ENCODE measurements around the gene ZNF580.

Gene ZNF580

DNA sequence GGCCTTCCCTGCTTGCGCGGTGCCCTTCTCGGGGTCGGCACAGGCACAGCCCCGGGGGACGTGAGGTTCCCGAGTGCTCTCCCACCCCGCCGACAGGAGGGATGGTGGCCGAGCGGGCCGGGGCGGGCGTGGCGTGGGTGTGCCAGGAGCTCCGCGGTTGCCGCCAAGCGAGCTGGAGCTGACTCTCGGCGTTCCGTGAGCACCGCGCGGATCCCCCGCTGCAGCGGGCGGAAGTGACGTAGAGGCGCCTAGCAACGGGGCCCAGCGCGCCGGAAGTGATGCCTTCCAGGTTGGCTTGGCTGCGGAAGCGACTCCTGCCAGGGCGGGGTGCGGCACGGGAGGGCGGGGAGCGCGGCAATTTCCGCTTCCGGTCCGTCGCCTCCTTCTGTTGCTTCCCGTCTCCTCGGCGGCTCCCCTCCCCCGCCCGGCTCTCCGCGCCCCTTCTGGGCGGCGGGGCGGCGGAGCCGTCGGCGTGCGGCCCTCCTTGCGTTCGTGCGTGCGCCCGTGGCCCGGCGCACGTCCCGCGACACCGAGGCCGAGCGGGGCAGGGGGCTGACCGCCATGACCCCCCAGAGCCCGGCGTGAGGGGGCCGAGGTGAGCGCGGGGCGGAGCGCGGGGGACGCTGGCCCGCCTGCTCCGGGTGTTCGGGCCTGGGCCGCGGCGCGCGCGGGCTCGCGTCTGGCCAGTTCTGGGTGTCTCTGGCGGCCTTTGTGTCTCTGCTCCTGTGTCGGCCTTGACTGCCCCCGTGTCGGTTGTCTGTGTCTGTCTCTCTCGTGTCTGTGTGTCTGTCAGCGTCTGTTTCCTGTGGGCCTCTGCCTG lies 34.2 kb downstream of the ZNF580 start, which contains the start of gene EPN1 (continued):
- TF ChIP-seq ZNF354C (tag by site-specific recombination; IDR thresholded peaks at IDR 0.05; ENCODE audit: borderline replicate concordance, low read depth), result no peak
- TF ChIP-seq ZNF521 (tag by site-specific recombination; IDR thresholded peaks at IDR 0.05), result no peak
- TF ChIP-seq KLF7 (tag by site-specific recombination; IDR thresholded peaks at IDR 0.05; ENCODE audit: borderline replicate concordance), result peak; percentile 62; the same call in 1 of the 2 replicates
- TF ChIP-seq ZNF664 (tag by site-specific recombination; IDR thresholded peaks at IDR 0.05), result no peak
- no peak for TF ChIP-seq RBAK (tag by site-specific recombination; IDR thresholded peaks at IDR 0.05)
- peak; percentile 42; the same call in 1 of the 2 replicates for TF ChIP-seq ZNF24 (tag by site-specific recombination; IDR thresholded peaks at IDR 0.05)
- TF ChIP-seq ZNF624 (tag by site-specific recombination; IDR thresholded peaks at IDR 0.05), result no peak
- peak; percentile 39 for TF ChIP-seq ZIC2 (tag by site-specific recombination; IDR thresholded peaks at IDR 0.05)
- no peak for TF ChIP-seq ZNF404 (tag by site-specific recombination; IDR thresholded peaks at IDR 0.05)
- TF ChIP-seq ZSCAN30 (tag by site-specific recombination; IDR thresholded peaks at IDR 0.05), result peak; percentile 42; the same call in 1 of the 2 replicates
- 0 out of 2 replicates have a peak, but pooled peaks have one; percentile 29 for TF ChIP-seq ZNF777 (tag by site-specific recombination; IDR thresholded peaks at IDR 0.05; ENCODE audit: borderline replicate concordance)
- no peak for TF ChIP-seq ZBTB7A (tag by site-specific recombination; IDR thresholded peaks at IDR 0.05; ENCODE audit: low read depth)
- TF ChIP-seq KLF1 (tag by site-specific recombination; IDR thresholded peaks at IDR 0.05), result peak; percentile 89; the same call in 1 of the 2 replicates
- TF ChIP-seq, protein P1, sequence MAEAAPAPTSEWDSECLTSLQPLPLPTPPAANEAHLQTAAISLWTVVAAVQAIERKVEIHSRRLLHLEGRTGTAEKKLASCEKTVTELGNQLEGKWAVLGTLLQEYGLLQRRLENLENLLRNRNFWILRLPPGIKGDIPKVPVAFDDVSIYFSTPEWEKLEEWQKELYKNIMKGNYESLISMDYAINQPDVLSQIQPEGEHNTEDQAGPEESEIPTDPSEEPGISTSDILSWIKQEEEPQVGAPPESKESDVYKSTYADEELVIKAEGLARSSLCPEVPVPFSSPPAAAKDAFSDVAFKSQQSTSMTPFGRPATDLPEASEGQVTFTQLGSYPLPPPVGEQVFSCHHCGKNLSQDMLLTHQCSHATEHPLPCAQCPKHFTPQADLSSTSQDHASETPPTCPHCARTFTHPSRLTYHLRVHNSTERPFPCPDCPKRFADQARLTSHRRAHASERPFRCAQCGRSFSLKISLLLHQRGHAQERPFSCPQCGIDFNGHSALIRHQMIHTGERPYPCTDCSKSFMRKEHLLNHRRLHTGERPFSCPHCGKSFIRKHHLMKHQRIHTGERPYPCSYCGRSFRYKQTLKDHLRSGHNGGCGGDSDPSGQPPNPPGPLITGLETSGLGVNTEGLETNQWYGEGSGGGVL (tag by site-specific recombination; IDR thresholded peaks at IDR 0.05), result 0 out of 2 replicates have a peak, but pooled peaks have one; percentile 18
- no peak for TF ChIP-seq ZNF239 (tag by site-specific recombination; IDR thresholded peaks at IDR 0.05)
- no peak for TF ChIP-seq BCL11A (tag by site-specific recombination; IDR thresholded peaks at IDR 0.05; ENCODE audit: low read depth)
- TF ChIP-seq ZNF16 (tag by site-specific recombination; IDR thresholded peaks at IDR 0.05; ENCODE audit: low read depth), result no peak
- peak; percentile 91 for TF ChIP-seq ZNF518A (tag by site-specific recombination; conservative IDR thresholded peaks at IDR 0.05; ENCODE audit: low read depth)
- peak; percentile 85 for TF ChIP-seq KLF16 (tag by site-specific recombination; IDR thresholded peaks at IDR 0.05)
- no peak for TF ChIP-seq ZNF292 (tag by site-specific recombination; IDR thresholded peaks at IDR 0.05; ENCODE audit: borderline replicate concordance, low read depth)
- TF ChIP-seq, protein P2, sequence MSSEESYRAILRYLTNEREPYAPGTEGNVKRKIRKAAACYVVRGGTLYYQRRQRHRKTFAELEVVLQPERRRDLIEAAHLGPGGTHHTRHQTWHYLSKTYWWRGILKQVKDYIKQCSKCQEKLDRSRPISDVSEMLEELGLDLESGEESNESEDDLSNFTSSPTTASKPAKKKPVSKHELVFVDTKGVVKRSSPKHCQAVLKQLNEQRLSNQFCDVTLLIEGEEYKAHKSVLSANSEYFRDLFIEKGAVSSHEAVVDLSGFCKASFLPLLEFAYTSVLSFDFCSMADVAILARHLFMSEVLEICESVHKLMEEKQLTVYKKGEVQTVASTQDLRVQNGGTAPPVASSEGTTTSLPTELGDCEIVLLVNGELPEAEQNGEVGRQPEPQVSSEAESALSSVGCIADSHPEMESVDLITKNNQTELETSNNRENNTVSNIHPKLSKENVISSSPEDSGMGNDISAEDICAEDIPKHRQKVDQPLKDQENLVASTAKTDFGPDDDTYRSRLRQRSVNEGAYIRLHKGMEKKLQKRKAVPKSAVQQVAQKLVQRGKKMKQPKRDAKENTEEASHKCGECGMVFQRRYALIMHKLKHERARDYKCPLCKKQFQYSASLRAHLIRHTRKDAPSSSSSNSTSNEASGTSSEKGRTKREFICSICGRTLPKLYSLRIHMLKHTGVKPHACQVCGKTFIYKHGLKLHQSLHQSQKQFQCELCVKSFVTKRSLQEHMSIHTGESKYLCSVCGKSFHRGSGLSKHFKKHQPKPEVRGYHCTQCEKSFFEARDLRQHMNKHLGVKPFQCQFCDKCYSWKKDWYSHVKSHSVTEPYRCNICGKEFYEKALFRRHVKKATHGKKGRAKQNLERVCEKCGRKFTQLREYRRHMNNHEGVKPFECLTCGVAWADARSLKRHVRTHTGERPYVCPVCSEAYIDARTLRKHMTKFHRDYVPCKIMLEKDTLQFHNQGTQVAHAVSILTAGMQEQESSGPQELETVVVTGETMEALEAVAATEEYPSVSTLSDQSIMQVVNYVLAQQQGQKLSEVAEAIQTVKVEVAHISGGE (tag by site-specific recombination; conservative IDR thresholded peaks at IDR 0.05; ENCODE audit: low read depth), result peak; percentile 98
- no peak for TF ChIP-seq ZNF132 (tag by site-specific recombination; IDR thresholded peaks at IDR 0.05; ENCODE audit: borderline replicate concordance)
- TF ChIP-seq, protein P3, sequence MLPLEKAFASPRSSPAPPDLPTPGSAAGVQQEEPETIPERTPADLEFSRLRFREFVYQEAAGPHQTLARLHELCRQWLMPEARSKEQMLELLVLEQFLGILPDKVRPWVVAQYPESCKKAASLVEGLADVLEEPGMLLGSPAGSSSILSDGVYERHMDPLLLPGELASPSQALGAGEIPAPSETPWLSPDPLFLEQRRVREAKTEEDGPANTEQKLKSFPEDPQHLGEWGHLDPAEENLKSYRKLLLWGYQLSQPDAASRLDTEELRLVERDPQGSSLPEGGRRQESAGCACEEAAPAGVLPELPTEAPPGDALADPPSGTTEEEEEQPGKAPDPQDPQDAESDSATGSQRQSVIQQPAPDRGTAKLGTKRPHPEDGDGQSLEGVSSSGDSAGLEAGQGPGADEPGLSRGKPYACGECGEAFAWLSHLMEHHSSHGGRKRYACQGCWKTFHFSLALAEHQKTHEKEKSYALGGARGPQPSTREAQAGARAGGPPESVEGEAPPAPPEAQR (tag by site-specific recombination; IDR thresholded peaks at IDR 0.05), result no peak
- no peak; the same call in 1 of the 2 replicates for TF ChIP-seq WT1 (tag by site-specific recombination; IDR thresholded peaks at IDR 0.05)
- TF ChIP-seq, protein P4, sequence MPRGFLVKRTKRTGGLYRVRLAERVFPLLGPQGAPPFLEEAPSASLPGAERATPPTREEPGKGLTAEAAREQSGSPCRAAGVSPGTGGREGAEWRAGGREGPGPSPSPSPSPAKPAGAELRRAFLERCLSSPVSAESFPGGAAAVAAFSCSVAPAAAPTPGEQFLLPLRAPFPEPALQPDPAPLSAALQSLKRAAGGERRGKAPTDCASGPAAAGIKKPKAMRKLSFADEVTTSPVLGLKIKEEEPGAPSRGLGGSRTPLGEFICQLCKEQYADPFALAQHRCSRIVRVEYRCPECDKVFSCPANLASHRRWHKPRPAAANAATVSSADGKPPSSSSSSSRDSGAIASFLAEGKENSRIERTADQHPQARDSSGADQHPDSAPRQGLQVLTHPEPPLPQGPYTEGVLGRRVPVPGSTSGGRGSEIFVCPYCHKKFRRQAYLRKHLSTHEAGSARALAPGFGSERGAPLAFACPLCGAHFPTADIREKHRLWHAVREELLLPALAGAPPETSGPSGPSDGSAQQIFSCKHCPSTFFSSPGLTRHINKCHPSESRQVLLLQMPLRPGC (tag by site-specific recombination; IDR thresholded peaks at IDR 0.05), result no peak
- no peak for TF ChIP-seq ZNF324 (tag by site-specific recombination; IDR thresholded peaks at IDR 0.05)

All from HEK293 (cell line).